K562 (cell line): Measurements from ENCODE around the gene PLA1A.

Experiments used
- CREM ChIP-seq: IDR thresholded peaks from 2 replicates; pipeline ENCODE4 v1.6.1; 2014; ENCODE audit warnings: antibody characterized with exemption, low read depth
- GATA2 ChIP-seq: sonication (generic); formaldehyde crosslinking; IDR thresholded peaks from 2 replicates; pipeline ENCODE4 v1.4.0; 2020; ENCODE audit warnings: mild to moderate bottlenecking, missing genetic modification reagents
- KAT8 ChIP-seq: fragments of 450-650 bp; IDR thresholded peaks from 2 replicates; pipeline ENCODE4 v1.6.1; 2016; ENCODE audit warnings: low read depth, mild to moderate bottlenecking
- PRPF4 ChIP-seq: fragments of 200-400 bp; formaldehyde crosslinking; IDR thresholded peaks from one replicate; pipeline ENCODE4 v1.6.1; 2017; ENCODE audit warnings: low read length, low read depth, mild to moderate bottlenecking; ENCODE audit not compliant: insufficient read depth, poor library complexity, severe bottlenecking
- SAP30 ChIP-seq: fragments of 200-600 bp; sonication (generic); IDR thresholded peaks from 2 replicates; pipeline ENCODE4 v1.6.1; 2012; ENCODE audit warnings: borderline replicate concordance, low read depth, mild to moderate bottlenecking, moderate library complexity, low read length, control low read depth, inconsistent platforms; ENCODE audit not compliant: insufficient read depth, poor library complexity, severe bottlenecking
- U2AF2 ChIP-seq: fragments of 200-400 bp; formaldehyde crosslinking; optimal IDR thresholded peaks from 2 replicates; pipeline ENCODE3; 2017; ENCODE audit warnings: low read depth, mild to moderate bottlenecking, low read length
- TF ChIP-seq, protein P1 (sequence below), 2 experiments: fragments of 450-650 bp in 1 of 2; sonication (generic) in 1 of 2; formaldehyde crosslinking in 1 of 2; IDR thresholded peaks in 1 of 2; conservative IDR thresholded peaks in 1 of 2; 2 replicates each; pipeline versions ENCODE4 v1.6.1 to v1.8.1; 2016 to 2023; ENCODE audit warnings: mild to moderate bottlenecking in 2 of 2, moderate library complexity in 2 of 2, inconsistent platforms in 1 of 2, missing genetic modification reagents in 1 of 2

DNA sequence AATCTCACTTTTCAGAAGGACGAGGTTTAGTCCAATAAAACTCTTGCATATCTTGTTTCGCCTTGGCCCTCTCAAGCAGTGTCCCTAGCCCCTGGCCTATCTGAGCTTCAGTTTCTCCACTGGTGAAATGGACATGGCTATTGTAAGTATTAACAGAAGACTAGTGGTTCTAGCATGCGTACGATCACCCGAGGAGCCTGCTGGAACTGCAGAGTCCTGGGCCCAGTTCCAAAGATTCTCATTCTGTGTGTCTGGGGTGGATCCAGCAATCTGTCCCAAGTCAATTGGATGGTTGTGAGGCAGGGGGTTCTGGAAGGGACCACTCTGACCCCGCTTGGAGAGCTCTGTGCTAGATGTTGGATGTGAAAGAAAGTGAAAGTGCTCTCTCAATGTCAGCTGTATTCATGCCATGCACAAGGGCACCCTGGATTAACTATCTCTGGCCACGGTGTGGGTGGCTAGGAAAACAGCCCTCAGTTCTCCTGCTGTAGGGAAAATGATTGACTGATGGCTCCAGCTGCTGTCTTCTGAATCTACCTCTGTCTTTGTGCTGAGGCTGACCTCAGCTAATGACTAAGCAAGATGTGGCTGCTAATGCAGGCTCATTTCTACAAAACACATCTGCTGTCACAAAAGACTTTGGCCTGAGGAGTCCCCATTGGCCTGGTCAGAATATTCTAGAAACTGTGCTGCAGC, 1.9 kb upstream of the PLA1A start:
- no peak for TF ChIP-seq KAT8
- TF ChIP-seq SAP30, result no peak
- TF ChIP-seq CREM, result no peak
- TF ChIP-seq PRPF4, result no peak
- TF ChIP-seq GATA2 (CRISPR knock-in tag), result no peak
- TF ChIP-seq U2AF2, result no peak
- TF ChIP-seq, protein P1, sequence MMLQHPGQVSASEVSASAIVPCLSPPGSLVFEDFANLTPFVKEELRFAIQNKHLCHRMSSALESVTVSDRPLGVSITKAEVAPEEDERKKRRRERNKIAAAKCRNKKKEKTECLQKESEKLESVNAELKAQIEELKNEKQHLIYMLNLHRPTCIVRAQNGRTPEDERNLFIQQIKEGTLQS (IDR thresholded peaks at IDR 0.05), result no peak
- TF ChIP-seq, protein P1 (CRISPR knock-in tag; conservative IDR thresholded peaks at IDR 0.05), result no peak
